CD4-positive, alpha-beta T cell treated with Interleukin-17A for 4 hours (primary cell): ENCODE measurements around the gene CHD1L.
"Not testable (repeated sequence)": the region's sequence is repeated elsewhere in the genome, so short reads cannot be mapped to it uniquely, and the experiment has no call there.

Experiments used
- DNase-seq: peaks from one replicate; pipeline ENCODE4 v3.0.0-alpha.2; 2020; ENCODE audit warnings: mixed read lengths

Gene CHD1L

DNA sequence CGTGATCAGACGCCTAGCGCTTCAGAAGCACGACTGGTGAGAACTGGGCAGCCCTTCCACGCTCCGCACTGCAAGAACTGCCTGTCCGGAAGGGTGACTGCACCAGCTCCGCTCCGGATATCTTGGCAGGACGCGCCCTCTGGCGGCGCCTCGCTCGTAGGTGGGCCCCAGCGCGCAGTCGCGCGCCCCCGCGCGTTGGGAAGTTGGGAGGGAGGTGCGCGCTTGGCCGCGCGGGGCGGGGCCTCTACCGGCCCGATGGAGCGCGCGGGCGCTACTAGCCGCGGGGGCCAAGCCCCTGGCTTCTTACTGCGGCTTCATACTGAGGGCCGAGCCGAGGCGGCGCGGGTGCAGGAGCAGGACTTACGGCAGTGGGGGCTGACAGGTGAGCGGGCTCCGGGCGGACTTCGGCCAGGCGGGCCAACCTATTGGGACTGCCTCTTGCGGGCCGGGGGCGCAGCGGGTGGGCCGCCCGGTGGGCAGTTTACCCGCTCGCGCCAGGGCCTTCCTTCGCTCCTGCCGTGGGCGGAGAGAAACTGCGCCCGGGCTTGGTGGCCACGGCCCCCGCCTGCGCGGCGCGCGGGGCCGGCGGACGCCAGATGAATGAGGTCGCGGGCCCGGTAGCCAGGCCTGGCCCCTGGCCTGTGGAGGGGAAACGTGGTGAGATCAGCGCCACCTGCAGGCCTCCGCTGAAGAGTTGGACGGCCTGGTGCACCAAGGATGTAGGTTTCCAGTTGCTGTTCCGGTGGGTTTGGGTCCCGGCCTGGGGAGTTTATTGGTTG is at the start of gene CHD1L:
TSS of gene CHD1L (plus strand) at position 236 of the 779 bp plus-strand sequence. CDS start at position 256, 20 bp downstream.
- peak; percentile 96 for DNase-seq

GRCh38 chr1:147197324-147197723 is 45.2 kb upstream of the CHD1L start:
- DNase-seq: not testable (repeated sequence)

GRCh38 chr1:147201276-147201675 is 41.2 kb upstream of the CHD1L start:
- no peak for DNase-seq

DNA sequence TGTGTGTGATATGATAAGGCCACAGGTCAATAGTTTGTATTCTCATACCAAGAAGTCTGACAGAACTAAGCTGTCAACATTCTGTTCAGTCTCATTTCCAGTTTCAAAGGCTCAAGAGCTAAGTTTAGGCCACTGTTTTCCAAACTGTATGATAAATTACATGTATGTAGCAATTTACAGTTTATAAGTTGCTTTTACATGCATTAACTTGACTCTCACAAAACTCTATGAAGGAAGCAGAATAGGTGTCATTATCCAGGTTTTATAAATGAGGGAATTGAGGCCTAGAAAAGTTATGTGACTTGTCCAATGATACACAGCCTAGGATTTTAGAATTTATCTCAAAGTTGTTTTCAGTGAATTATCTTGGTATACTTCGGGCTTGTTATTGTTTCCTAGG is 40.7 kb upstream of the CHD1L start:
- no peak for DNase-seq

DNA sequence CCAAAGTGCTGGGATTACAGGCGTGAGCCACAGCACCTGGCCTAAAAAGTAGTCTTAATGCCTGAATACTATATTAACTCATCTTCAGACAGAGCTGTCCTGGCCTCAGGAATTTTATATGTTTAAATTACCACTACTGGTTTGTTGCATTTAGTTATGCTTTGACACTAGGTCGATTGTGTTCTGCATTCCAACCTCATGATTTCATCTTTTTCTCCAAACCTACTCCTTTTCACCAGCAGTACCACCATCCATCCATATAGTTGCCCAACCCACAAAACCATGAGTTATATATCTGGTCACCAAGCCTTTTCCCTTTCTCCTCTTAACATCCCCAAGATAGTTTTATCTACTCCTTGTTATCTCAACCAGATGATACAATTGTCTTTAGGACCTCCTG is 39.9 kb upstream of the CHD1L start:
- no peak for DNase-seq

GRCh38 chr1:147204080-147204479 is 38.4 kb upstream of the CHD1L start:
- no peak for DNase-seq

GRCh38 chr1:147207192-147207591 is 35.3 kb upstream of the CHD1L start:
- no peak for DNase-seq

DNA sequence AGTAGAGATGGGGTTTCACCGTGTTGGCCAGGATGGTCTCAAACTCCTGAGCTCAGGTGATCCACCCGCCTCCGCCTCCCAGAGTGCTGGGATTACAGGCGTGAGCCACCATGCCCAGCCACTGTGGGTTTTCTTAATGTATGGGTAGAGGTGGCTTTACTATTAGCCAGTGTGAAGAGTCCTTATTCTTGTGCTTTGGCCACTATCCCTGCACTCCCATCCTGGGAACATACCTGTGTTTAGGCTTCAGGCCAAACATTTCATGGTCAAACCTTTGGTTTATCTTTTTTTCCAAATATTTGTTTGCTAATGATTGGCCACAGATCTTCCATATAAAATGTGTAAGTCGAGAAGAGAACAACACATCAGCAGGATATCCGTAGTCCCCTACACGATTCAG is 33.9 kb upstream of the CHD1L start:
- DNase-seq: no peak

DNA sequence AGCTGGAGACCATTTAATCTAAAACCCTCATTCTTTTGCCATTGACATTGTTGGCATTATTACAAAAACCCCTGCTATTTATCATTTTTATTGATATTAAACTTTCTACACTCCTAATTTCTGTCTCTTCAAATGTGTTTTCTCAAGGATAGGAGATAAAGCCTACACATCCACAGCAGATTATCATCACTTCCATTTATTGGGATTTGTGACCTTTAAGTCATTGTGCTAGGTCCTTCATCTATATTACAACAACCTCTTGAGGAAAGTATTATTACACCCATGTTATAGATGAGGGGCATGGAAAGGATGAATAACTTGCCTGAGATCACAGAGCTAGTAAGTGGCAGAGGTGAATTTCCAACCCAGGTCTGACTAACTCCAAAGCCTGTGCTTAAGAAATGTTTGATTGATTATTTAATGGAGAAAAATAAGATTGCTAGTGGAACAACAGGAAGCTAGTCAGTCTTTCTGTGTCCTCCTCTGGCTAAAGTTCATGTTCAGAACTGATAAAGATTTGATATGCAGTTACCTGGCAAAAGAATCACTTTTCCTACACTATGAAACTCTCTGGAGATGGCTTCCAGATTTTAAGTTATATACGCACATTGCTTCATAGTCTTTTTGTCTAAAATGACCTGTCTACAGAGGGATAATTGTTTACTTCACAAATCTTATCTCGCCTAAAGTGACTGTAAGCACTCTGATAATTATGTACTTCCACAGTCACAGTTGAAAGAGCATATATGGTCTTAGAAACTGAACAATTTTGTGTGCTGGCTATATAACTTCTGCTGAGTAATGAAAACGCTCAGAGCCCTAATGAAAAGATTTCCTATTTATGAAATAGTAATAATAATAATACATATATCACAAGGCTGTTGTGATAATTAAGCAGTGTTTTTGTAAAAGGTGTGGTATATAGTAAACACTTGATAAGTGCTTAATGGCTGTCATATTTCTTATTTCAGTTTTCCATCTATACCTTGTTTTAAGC is 32.4 kb upstream of the CHD1L start:
- DNase-seq: no peak

DNA sequence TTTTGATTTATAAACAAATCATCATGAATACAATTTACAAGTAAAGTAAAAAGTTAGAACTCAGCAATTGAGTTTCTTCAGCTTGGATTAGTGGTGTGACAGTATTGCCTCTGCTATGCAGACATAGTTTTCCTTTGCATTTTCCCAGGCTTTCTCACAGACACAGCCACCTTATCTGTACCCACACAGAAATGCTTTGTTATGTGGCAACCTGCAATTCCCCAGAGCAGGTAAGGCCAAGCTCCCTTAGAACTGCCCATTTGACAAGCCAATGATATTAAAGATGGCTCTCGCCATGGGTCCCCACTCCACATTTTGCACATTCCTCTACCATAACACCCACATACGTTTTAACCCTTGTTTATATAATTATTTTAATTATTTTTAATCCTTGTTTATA is 31.5 kb upstream of the CHD1L start:
- no peak for DNase-seq

GRCh38 chr1:147211577-147211976 is 30.9 kb upstream of the CHD1L start:
- DNase-seq: no peak

DNA sequence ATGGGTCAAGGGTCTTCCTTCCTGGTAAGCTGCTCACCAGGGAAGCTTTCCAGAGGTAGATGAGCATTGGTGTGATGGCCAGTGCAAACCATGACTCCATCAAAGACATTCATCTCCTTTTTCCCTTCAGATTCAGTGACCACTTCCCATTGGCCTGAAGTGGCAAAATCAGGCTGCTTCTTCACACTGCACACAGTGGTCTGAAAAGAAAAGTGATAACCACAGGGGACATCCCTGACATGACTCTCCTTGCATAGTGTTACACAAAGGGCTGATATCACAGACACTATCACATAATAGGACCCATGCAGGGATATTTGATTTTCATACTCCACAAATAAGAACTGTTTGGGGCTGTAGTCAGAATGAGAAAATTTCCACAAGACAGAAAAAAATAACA is 29.2 kb upstream of the CHD1L start:
- DNase-seq: no peak

DNA sequence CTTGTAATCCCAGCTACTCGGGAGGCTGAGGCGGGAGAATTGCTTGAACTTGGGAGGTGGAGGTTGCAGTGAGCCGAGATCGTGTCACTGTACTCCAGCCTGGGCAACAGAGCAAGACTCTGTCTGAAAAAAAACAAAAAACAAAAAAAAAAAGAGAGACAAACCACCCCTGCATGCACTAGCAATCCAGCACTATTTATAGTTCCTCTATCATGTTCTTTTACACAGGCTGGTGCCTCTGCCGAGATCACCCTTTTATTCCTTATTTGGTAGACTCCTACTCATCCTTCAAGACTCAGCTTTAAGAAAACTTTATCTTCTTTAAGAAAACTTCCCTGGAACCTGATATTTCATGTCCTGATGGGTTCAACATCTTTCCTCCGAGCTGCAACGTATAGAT is 28.2 kb upstream of the CHD1L start:
- no peak for DNase-seq

DNA sequence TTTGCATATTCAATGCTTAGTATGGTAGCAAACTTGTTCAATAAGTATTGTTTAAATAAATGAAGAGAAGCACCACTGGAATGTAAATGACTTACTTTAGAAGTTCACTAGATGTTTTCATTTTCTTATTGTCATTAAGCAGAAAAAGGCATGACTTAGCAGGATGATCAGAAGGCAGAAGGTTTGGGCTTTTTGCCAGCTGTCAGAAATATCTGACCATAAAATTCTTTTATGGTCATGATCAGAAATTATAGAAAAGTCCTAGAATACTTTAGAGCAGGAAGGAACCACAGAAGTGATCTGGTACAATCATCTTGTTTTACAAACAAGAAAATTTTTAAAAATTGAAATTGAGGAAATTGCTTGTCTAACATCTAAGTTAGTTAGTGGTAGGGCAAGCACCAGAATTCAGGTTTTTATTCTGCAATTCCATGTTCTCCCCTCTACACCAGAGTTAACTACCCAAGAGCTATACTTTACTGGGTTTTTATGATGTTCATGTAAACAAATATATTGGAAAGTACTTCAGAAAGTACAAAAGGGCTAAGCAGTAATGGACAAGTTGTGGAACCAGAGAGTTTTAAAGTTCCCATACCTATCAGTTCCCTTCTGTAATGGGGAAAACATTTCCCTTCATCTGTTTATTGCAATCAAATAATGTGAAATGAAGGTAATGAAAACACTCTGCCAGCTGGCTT is 27.5 kb upstream of the CHD1L start:
- no peak for DNase-seq

- no peak for DNase-seq
Measured at GRCh38 chr1:147215540-147215916, 27.0 kb upstream of the CHD1L start.

DNA sequence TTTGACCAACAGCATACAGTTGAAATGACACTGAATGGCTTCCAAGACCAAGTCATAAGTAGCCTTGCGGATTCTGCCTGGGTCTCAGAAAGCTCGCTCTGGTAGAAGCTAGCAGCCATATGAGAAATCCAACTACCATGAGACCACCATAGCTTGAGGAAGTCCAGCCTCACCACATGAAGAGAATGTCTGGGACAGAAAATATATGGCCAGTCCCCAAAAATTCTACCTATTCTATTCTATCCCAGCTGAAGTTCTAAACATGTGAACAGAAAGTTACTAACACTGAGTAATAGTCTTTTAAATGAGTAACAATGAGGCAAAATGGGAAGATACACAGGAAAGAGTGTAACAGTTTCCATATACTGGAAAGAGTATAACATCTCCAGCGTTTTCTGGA is 26.4 kb upstream of the CHD1L start:
- no peak for DNase-seq

DNA sequence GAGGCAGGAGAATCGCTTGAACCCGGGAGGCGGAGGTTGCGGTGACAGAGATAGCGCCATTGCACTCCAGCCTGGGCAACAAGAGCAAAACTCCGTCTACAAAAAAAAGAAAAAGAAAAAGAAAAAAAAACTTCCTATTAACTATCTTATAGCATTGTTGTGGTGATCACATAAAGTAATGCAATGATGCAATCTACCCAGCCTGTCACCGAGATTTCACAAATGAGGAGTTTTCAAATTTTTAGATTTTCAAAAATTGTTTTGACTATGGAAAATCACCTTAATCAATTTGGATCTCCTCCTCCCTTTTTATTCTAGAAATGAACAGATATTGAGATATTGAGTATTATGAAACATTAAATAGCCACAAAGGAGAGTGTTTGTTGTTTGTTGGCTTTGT is 25.3 kb upstream of the CHD1L start:
- DNase-seq: no peak

- DNase-seq: no peak
Measured at GRCh38 chr1:147218606-147219005, 23.9 kb upstream of the CHD1L start.

DNA sequence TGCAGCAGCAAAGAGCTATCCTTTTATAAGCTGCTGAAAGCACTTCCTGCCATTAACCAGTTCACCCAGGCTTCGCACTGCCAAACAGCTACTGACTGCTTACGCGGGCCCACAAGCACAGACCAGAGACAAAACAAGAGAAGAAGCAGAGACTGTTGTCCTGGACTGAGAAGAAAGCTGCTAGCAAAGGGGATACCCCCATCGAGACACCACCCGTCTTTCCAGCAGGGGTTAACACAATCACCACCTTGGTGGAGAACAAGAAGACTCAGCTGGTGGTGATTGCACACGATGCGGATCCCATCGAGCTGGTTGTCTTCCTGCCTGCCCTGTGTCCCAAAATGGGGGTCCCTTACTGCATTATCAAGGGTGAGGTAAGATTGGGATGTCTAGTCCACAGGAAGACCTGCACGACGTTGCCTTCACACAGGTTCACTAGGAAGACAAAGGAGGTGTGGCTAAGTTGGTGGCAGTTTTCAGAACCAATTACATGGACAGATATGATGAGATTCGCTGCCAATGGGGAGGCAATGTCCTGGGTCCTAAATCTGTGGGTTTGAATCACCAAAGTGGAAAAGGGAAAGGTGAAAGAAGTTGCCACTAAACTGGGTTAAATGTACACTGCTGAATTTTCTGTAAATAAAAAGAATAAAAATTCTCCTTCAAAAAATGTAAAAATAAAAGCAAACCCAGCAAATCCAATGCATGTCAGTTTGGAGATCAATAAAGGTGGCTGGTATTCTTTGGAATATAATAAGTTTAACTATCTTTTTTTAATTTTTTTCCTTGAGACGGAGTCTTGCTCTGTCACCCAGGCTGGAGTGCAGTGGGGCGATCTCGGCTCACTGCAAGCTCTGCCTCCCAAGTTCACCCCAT is 18.5 kb upstream of the CHD1L start:
- DNase-seq: no peak

DNA sequence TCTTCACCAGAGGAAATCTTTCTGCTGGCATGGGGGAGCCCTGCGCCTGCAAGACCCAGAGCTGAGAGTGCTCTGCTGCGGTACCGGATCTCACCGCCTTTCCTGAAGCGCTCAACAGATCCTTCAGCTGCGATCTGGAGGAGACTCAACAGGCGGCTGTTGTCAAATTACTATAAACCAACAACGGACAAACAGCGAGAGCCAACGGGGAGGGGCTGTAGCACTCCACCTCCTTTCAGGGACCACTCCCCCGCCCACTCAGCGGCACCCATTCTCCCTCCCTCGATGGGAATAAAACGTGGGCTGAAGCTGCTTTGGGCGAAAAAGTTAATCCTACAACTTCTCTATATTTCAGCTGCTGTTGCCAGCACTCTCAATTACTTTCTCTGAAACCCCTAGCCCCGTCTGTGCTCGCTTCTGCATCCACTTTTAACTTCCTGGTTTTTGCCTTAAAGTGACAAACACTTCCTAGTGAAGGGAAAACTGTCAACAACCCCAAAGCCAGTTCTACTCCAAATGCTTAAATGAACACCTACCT is 17.2 kb upstream of the CHD1L start, which contains the start of gene FMO5:
TSS of gene FMO5 (minus strand) at position 147 of the 538 bp plus-strand sequence. CDS start 310 bp downstream, outside the sequence.
- peak; percentile 66 for DNase-seq

DNA sequence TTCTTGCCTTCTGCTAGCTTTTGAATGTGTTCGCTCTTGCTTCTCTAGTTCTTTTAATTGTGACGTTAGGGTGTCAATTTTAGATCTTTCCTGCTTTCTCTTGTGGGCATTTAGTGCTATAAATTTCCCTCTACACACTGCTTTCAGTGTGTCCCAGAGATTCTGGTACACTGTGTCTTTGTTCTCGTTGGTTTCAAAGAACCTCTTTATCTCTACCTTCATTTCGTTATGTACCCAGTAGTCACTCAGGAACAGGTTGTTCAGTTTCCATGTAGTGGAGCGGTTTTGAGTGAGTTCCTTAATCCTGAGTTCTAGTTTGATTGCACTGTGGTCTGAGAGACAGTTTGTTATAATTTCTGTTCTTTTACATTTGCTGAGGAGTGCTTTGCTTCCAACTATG is 11.5 kb upstream of the CHD1L start:
- not testable (repeated sequence) for DNase-seq

- DNase-seq: not testable (repeated sequence)
Measured at GRCh38 chr1:147233903-147234302, 8.6 kb upstream of the CHD1L start.
